ENCODE data around the gene PUS7L.
"Not testable (repeated sequence)": the region's sequence is repeated elsewhere in the genome, so short reads cannot be mapped to it uniquely, and the experiment has no call there.

PUS7L gene

GRCh38 chr12:43749016-43749415, 9.6 kb downstream of the PUS7L start:
- no peak for DNase-seq (ENCODE audit: low read depth)

DNA sequence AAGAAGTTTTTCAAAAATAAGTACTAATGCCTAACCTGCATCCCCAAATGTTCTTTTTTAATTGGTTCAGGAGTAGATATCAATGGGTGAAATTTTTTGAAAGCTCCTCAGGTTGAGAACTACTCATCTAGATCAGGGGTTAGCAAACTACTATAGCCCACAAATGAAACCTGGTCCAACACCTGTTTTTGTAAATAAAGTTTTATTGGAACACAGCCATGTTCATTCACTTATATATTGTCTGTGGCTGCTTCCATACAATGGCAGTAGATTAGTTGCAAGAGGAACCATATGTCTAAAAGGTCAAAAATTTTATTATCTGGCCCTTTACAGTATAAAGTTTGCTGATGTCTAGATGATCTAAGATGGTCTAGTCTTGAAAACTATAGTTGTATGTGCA, 13.8 kb downstream of the PUS7L start:
- DNase-seq (ENCODE audit: low read depth): no peak

- DNase-seq (ENCODE audit: low read depth): no peak
These were observed 16.5 kb downstream of the PUS7L start for GRCh38 chr12:43742106-43742505.

GRCh38 chr12:43740511-43741100, 18.0 kb downstream of the PUS7L start:
- DNase-seq (ENCODE audit: low read depth): no peak

- DNase-seq (ENCODE audit: low read depth): no peak
These were observed 20.9 kb downstream of the PUS7L start for GRCh38 chr12:43737646-43738045.

DNA sequence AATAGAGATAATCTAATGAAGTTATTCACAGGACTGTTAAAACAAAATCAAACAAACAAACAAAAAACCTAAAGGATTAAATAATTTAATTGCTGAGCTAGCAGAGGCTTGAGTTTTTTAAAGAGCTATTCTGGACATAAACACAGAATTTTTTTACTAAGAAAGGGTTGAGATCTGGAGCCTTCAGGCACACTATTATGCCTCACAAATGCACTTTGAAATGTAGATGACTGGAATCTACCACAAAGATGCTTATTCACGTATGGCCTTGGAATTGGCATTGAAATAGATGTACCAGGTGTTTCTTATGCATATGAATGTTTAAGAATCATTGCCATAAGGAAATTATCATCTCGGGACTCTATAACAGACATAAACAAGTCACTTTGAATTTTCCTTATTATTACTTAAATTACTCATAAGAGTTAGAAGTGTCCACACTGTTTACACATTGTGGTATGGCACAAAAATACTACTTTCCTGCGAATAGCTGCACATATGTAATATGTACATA, 21.6 kb downstream of the PUS7L start:
- DNase-seq (ENCODE audit: low read depth): no peak

- DNase-seq (ENCODE audit: low read depth): no peak
These were observed 24.9 kb downstream of the PUS7L start for GRCh38 chr12:43733687-43734086.

DNA sequence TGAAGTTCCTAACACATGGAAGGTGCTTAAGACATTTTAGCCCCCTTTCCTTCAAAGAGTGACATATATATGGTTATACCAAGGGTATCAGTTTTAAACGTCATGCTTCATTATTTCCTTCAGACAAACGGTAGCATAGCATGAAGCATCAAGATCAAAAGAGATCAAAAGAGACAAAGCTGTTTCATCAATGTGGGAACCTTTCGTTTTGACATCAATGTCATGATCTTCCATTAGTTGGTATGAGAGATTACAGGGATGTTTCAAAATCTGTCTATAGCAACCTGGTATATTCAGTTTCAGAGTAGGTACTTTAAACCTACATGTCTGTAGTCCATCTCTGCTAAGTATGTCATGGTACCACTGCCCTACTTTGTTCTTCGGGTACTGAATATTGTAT, 28.3 kb downstream of the PUS7L start:
- DNase-seq (ENCODE audit: low read depth): no peak

GRCh38 chr12:43728698-43729097, 29.9 kb downstream of the PUS7L start:
- no peak for DNase-seq (ENCODE audit: low read depth)

DNA sequence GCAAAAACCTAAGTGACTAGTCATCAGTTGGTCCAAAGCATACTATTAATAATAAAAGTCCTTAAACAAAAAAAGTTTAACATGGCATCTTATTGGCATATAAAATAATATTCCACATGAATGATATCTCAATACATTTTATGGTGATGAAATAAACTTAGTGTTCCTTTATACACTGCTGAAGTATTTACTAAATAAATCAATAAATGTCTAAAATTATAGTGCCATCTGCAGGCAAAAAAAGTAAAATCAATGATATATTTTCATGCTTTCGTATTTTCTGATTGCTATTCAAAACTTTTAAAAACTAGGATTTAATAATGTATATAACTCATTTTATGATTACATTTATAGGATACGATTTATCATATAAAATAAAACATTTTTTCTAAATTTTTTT, 30.5 kb downstream of the PUS7L start:
- DNase-seq (ENCODE audit: low read depth): no peak

DNA sequence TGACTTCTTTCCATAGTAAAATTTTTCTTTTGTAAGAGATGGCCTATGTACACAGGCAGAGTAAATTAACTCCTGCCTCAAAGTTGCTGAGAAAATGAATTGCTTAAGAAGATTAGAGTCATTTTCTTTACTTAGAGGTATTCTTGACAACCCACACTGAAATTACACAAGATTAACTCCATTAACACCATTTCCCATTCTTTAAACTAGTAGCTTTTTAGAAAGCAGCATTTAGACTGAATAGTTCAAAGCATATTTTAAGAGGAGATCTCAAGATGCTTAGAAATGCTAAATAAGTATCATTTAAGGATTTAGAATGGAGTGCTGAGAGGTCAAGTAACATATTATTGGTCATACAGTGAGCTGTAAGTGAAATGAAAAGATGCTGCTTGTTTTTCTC, 35.5 kb downstream of the PUS7L start:
- DNase-seq (ENCODE audit: low read depth): no peak

GRCh38 chr12:43722621-43723020, 36.0 kb downstream of the PUS7L start:
- DNase-seq (ENCODE audit: low read depth): no peak

DNA sequence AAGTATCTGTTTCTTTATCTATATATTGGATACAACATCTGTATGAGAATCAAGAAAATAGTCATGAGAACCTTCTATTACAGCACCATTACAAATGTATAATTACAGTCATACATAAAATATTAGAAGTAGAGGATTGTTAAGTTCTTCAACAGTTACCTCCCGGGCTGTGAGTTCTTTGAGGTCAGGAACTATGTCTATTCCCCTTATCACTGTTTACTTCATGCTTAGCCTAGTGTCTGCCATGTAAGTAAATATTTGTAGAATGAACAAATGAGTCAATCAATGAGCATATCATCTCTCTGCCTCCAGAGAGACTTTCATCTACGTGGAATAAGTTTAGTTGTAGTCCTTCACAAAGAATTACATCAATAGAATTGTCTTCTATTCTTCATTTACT, 47.2 kb downstream of the PUS7L start:
- DNase-seq (ENCODE audit: low read depth): no peak

DNA sequence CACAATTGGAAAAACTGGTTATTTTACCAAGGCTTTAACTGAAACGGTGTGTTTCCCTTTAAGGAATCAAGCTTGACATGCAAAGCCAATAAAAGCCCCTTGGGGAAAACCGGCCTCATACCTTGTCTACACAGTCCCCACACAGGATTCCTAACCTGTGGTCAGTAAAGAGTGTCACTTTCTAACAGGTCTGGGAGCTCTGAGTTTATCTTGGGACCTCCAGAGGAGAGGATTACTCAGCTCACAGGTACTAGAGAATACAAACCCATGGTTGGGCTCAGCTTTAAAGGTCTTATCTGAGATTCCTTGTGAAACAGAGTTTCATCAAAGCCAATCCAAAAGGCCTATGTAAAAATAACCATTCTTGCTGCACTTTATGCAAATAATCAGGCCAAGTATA, 54.8 kb downstream of the PUS7L start:
- DNase-seq (ENCODE audit: low read depth): not testable (repeated sequence)

DNA sequence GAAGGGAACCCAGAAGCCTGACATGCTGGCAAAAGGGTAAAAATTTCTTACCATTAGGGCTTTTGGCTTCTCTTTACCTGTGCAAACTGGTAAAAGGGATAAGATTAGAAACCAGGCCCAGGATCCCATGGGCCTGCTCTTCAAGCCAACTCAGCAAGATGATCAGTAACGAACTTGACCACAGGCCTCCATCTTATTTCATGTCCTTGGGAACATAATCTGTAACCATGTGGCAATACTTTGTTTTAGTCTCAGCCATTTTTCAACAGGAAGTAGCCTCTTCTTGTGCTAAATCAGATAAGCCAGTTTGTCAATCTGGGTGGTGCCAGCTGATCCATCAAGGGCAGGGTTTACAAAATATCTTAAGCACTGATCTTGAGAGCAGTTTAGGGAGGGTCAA, 57.4 kb downstream of the PUS7L start:
- DNase-seq (ENCODE audit: low read depth): not testable (repeated sequence)

- DNase-seq (ENCODE audit: low read depth): no peak
These were observed 62.4 kb downstream of the PUS7L start for GRCh38 chr12:43696154-43696553.

GRCh38 chr12:43694879-43695278, 63.7 kb downstream of the PUS7L start:
- no peak for DNase-seq (ENCODE audit: low read depth)

DNA sequence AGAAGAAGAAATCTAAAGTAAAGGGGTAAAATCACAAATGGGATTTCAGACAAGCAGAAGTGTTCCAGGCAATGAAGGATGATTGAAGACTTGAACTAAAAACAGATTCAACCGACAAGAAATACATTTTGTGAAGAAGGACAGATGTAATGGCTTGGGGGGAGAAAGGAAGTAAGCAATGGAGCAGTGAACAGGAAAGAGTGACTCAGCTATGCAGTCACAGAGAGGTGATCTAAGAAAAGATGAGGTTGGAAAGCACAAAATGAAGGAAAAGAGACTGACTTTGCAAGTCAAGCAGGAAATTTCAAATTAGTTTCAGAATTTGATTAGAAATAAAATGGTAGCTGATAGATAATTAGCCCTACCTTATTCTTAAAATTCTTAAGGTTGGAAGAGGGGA, 66.5 kb downstream of the PUS7L start:
- DNase-seq (ENCODE audit: low read depth): no peak

DNA sequence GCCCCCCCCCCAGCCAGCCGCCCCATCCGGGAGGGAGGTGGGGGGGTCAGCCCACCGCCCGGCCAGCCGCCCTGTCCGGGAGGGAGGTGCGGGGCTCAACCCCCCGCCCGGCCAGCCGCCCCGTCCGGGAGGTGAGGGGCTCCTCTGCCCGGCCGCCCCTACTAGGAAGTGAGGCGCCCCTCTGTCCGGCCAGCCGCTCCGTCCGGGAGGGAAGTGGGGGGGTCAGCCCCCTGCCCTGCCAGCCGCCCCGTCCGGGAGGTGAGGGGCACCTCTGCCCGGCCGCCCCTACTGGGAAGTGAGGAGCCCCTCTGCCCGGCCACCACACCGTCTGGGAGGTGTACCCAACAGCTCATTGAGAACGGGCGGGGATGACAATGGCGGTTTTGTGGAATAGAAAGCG, 73.1 kb downstream of the PUS7L start:
- DNase-seq (ENCODE audit: low read depth): not testable (repeated sequence)

GRCh38 chr12:43676183-43676813, 82.3 kb downstream of the PUS7L start:
- no peak for DNase-seq (ENCODE audit: low read depth)

DNA sequence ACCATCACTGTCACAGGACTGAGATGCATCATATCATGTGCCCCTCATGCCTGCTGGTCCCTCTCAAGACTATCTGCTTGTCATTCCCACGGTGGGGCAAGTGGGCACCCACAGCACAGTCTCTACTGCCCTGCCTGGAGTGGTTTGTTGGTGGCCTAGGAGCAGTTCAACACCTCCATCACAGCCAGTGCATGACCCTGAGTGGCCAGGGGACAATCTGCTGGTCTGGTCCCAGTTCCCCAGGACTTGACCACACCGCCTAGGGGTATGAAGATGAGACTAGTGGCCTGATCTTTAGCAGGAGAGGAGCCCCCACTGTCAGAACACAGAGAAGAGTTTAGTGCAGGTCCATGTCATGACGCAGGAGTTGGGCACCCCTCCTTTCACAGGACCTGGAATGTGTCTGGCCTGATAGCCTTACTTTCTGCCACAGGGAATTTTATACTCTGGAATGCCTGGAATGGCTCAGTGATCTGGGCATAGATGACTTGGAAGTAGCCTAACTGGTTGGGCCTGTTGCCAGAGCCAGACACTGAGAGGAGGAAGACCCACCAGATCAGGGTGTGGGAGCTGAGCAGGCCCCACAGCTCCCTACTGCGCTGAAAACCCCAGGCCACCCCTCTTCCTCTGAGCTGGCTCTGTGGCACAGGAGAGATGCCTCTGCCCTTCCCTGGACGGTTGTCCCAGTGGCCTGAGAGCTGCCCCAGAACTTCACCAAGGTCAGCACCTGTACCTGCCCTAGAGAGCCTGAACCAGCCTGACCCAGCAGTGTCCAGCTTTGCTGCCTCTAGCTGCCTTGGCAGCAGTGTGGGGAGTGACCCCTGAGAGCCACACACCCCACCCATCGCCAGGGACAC, 83.3 kb downstream of the PUS7L start:
- no peak for DNase-seq (ENCODE audit: low read depth)

- DNase-seq (ENCODE audit: low read depth): no peak
These were observed 89.2 kb downstream of the PUS7L start for GRCh38 chr12:43669373-43669772.
